GM19395 (cell line): ENCODE data around the gene ADCK1.
"Not testable (repeated sequence)": the region's sequence is repeated elsewhere in the genome, so short reads cannot be mapped to it uniquely, and the experiment has no call there.

Experiments
- ATAC-seq: cut with Tn5 transposase; IDR thresholded peaks from one replicate; pipeline ENCODE4 v1.9.1; 2021; ENCODE audit warnings: mild to moderate bottlenecking, moderate library complexity; ENCODE audit not compliant: unreplicated experiment

The ADCK1 gene

GRCh38 chr14:77808250-77808649 is 8.3 kb downstream of the ADCK1 start:
- no peak for ATAC-seq

GRCh38 chr14:77809011-77809410 is 9.1 kb downstream of the ADCK1 start:
- ATAC-seq: no peak

GRCh38 chr14:77812028-77812427 is 12.1 kb downstream of the ADCK1 start:
- ATAC-seq: peak; percentile 89

- not testable (repeated sequence) for ATAC-seq
Measured at GRCh38 chr14:77812682-77813081, 12.8 kb downstream of the ADCK1 start.

- no peak for ATAC-seq
Measured at GRCh38 chr14:77822307-77822706, 22.4 kb downstream of the ADCK1 start.

GRCh38 chr14:77822741-77823140 is 22.8 kb downstream of the ADCK1 start:
- no peak for ATAC-seq

- ATAC-seq: no peak
Measured at GRCh38 chr14:77823378-77823777, 23.5 kb downstream of the ADCK1 start.

- ATAC-seq: no peak
Measured at GRCh38 chr14:77825895-77826519, 26.1 kb downstream of the ADCK1 start.

- no peak for ATAC-seq
Measured at GRCh38 chr14:77830692-77831091, 30.8 kb downstream of the ADCK1 start.

GRCh38 chr14:77832297-77832696 is 32.4 kb downstream of the ADCK1 start:
- no peak for ATAC-seq

- no peak for ATAC-seq
Measured at GRCh38 chr14:77837926-77838325, 38.0 kb downstream of the ADCK1 start.

- no peak for ATAC-seq
Measured at GRCh38 chr14:77838831-77839511, 39.1 kb downstream of the ADCK1 start.

- no peak for ATAC-seq
Measured at GRCh38 chr14:77843195-77843594, 43.3 kb downstream of the ADCK1 start.

- ATAC-seq: no peak
Measured at GRCh38 chr14:77843651-77844050, 43.7 kb downstream of the ADCK1 start.

- no peak for ATAC-seq
Measured at GRCh38 chr14:77844802-77845201, 44.9 kb downstream of the ADCK1 start.

GRCh38 chr14:77848031-77848430 is 48.1 kb downstream of the ADCK1 start:
- ATAC-seq: no peak

GRCh38 chr14:77849711-77850110 is 49.8 kb downstream of the ADCK1 start:
- ATAC-seq: no peak

- no peak for ATAC-seq
Measured at GRCh38 chr14:77853919-77854318, 54.0 kb downstream of the ADCK1 start.

GRCh38 chr14:77856941-77857340 is 57.0 kb downstream of the ADCK1 start:
- ATAC-seq: no peak

- no peak for ATAC-seq
Measured at GRCh38 chr14:77859934-77860570, 60.1 kb downstream of the ADCK1 start.

GRCh38 chr14:77861201-77861600 is 61.3 kb downstream of the ADCK1 start:
- no peak for ATAC-seq

GRCh38 chr14:77862154-77862786 is 62.4 kb downstream of the ADCK1 start:
- peak; percentile 83 for ATAC-seq
